GM23248 (cell line): ENCODE results near the gene GSDMA.

Experiments used
- EZH2 ChIP-seq: fragments of 200-600 bp; sonication (generic); IDR thresholded peaks from 2 replicates; pipeline ENCODE4 v1.6.1; 2018; ENCODE audit warnings: antibody characterized with exemption, mild to moderate bottlenecking; ENCODE audit not compliant: insufficient read depth, poor library complexity, severe bottlenecking
- EZH2phosphoT487 ChIP-seq: fragments of 200-600 bp; sonication (generic); IDR thresholded peaks from 2 replicates; pipeline ENCODE4 v1.6.1; 2018; ENCODE audit warnings: antibody characterized with exemption, moderate library complexity, mild to moderate bottlenecking, low read depth; ENCODE audit not compliant: insufficient read depth

- no peak for TF ChIP-seq EZH2
- TF ChIP-seq EZH2phosphoT487 = no peak
Observed at GRCh38 chr17:39935909-39936308, 26.9 kb upstream of the GSDMA start.
